Measurements from ENCODE around the gene HNF4A. TPM values are rescaled to one million over a fixed set of nuclear protein-coding genes. Genes with fewer than 3 reads are reported as not detected.

HNF4A gene
- total RNA-seq, 6 experiments from 2014 or later, result 101 to 255 (median 157) TPM

- Histone ChIP-seq H3K27ac (peak overlapping the region in 1 of 3 donors; percentile 33), H3K4me3 (no peak overlapping the region), H3K36me3 (peaks cover 0 to 79% (median 34%) of the 10 kb centered on the region in 4 donors), H3K4me1 (peaks cover 0 to 86% (median 21%) of the 10 kb centered on the region in 4 donors), H3K27me3 (no peaks in the 10 kb centered on the region), H3K9me3 (no peaks in the 10 kb centered on the region)
- ATAC-seq (peak in 3 of 4 donors; percentile 2 to 6 (median 4)), DNase-seq (no peak)
- 55% methylated on average over 12 of the region's 13 CpGs for WGBS (ENCODE audit: insufficient coverage, low coverage, low lambda C conversion rate, missing lambda C conversion rate)
- no peak for TF ChIP-seq POLR2A (IDR thresholded peaks at IDR 0.05)
- TF ChIP-seq, protein P1, sequence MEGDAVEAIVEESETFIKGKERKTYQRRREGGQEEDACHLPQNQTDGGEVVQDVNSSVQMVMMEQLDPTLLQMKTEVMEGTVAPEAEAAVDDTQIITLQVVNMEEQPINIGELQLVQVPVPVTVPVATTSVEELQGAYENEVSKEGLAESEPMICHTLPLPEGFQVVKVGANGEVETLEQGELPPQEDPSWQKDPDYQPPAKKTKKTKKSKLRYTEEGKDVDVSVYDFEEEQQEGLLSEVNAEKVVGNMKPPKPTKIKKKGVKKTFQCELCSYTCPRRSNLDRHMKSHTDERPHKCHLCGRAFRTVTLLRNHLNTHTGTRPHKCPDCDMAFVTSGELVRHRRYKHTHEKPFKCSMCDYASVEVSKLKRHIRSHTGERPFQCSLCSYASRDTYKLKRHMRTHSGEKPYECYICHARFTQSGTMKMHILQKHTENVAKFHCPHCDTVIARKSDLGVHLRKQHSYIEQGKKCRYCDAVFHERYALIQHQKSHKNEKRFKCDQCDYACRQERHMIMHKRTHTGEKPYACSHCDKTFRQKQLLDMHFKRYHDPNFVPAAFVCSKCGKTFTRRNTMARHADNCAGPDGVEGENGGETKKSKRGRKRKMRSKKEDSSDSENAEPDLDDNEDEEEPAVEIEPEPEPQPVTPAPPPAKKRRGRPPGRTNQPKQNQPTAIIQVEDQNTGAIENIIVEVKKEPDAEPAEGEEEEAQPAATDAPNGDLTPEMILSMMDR (IDR thresholded peaks at IDR 0.05), result no peak
- intact Hi-C loops (cut with DNase I), result no loop called here
Measured at GRCh38 chr20:44415833-44416715, 60.6 kb downstream of the HNF4A start.

DNA sequence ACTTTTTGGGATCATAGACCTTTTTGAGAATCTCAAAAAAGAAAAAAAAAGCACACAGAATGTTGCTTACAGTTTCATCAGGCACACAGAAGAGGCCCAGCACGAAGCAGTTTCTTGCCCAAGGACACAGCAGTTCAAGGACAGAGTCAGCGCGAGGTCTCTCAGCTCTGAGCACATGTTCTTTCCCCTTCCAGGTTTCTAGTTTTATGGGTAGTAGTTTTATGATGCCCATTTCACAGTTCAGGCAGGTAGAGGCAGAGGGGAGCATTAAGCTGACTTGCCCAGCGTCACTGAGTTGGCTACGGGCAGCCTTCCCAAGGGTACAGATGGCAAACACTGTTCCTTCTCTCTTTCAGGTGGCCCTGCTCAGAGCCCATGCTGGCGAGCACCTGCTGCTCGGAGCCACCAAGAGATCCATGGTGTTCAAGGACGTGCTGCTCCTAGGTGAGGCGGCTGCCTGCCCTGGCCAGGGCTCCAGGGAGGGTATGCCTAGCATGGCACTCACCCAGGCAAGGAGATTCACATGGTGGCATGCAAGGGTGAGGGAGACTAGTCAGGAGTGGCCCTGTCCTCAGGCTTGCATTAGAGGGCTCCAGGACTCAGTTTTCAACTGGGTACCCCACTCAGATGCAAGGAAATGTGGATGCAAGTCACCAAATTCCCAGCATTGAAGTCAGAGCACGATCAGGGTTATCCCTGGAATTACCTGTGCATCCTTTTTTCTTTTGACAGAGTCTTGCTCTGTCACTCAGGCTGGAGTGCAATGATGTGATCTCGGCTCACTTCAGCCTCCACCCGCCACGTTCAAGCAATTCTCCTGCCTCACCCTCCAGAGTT lies 62.8 kb downstream of the HNF4A start:
- peak; percentile 1 to 10 (median 8) for ATAC-seq
- Histone ChIP-seq H3K4me1 (peaks cover 0 to 77% (median 15%) of the 10 kb centered on the region in 4 donors), H3K4me3 (no peak overlapping the region), H3K9me3 (no peaks in the 10 kb centered on the region), H3K27ac (peak overlapping the region; percentile 21 to 65 (median 26)), H3K36me3 (peaks cover 0 to 96% (median 42%) of the 10 kb centered on the region in 4 donors), H3K27me3 (no peaks in the 10 kb centered on the region)
- intact Hi-C loops (cut with DNase I), result no loop called here
- no peak for DNase-seq
- WGBS (ENCODE audit: insufficient coverage, low coverage, low lambda C conversion rate, missing lambda C conversion rate), result 53% methylated on average over 8 of the region's 13 CpGs
- TF ChIP-seq POLR2A (IDR thresholded peaks at IDR 0.05), result no peak
- TF ChIP-seq, protein P1 (IDR thresholded peaks at IDR 0.05), result no peak

- Histone ChIP-seq H3K27ac (peak overlapping the region; percentile 28 to 65 (median 50)), H3K4me1 (peaks cover 0 to 69% (median 15%) of the 10 kb centered on the region in 4 donors), H3K9me3 (no peaks in the 10 kb centered on the region), H3K36me3 (peaks cover 0 to 96% (median 43%) of the 10 kb centered on the region in 4 donors), H3K27me3 (no peaks in the 10 kb centered on the region), H3K4me3 (no peak overlapping the region)
- ATAC-seq, result peak; percentile 74 to 80 (median 77)
- no peak for TF ChIP-seq POLR2A (IDR thresholded peaks at IDR 0.05)
- TF ChIP-seq, protein P1 (IDR thresholded peaks at IDR 0.05), result no peak
- DNase-seq, result peak in 1 of 3 donors; percentile 67
- intact Hi-C loops (cut with DNase I), result no loop called here
- 33% methylated on average over 3 of the region's 13 CpGs for WGBS (ENCODE audit: insufficient coverage, low coverage, low lambda C conversion rate, missing lambda C conversion rate)
Measured at GRCh38 chr20:44419131-44419844, 63.8 kb downstream of the HNF4A start.

GRCh38 chr20:44420497-44420896 lies 65.0 kb downstream of the HNF4A start:
- peak overlapping the region in 2 of 3 donors; percentile 28 to 65 for H3K27ac ChIP-seq
- DNase-seq (no peak), ATAC-seq (no peak)
- 69% methylated on average over 3 of the region's 4 CpGs for WGBS (ENCODE audit: insufficient coverage, low coverage, low lambda C conversion rate, missing lambda C conversion rate)
- no peak for TF ChIP-seq POLR2A (IDR thresholded peaks at IDR 0.05)
- TF ChIP-seq, protein P1 (IDR thresholded peaks at IDR 0.05), result no peak
- H3K27me3 ChIP-seq, result no peaks in the 10 kb centered on the region
- no peaks in the 10 kb centered on the region for H3K9me3 ChIP-seq
- H3K4me1 ChIP-seq, result peaks cover 0 to 57% (median 15%) of the 10 kb centered on the region in 4 donors
- H3K4me3 ChIP-seq, result no peak overlapping the region
- intact Hi-C loops (cut with DNase I), result no loop called here
- H3K36me3 ChIP-seq, result peaks cover 0 to 96% (median 43%) of the 10 kb centered on the region in 4 donors
